B cell (primary cell): ENCODE results near the gene B3GNT7. TPM values are rescaled to one million over a fixed set of nuclear protein-coding genes. Genes with fewer than 3 reads are reported as not detected.

Experiments used
- ATAC-seq: fragments of 200-7000 bp; cut with Tn5 transposase; one replicate; pipeline ENCODE4 v1.10.0; 2021; ENCODE audit warnings: low read depth, mild to moderate bottlenecking, moderate number of reproducible peaks, moderate library complexity
- CTCF ChIA-PET: fragments of 350-600 bp; sonication (Branson Sonifier 250); formaldehyde crosslinking; loops from one replicate; lab custom pipeline; 2021; ENCODE audit warnings: antibody characterized with exemption, inconsistent platforms; lab: Charles Lee
- POLR2A ChIA-PET: fragments of 350-600 bp; sonication (Branson Sonifier 250); formaldehyde crosslinking; loops from one replicate; lab custom pipeline; 2021; ENCODE audit warnings: antibody characterized with exemption; lab: Charles Lee
- DNase-seq: peaks from one replicate; pipeline ENCODE4 v3.0.0; 2013
- H2AFZ ChIP-seq: 2 replicates; pipeline ENCODE4 v1.6.1; 2012; ENCODE audit warnings: mild to moderate bottlenecking, low read depth, low read length; ENCODE audit not compliant: insufficient read depth, poor library complexity, severe bottlenecking
- H3K27ac ChIP-seq, 2 donors: 1 replicate in 1 of 2; 2 replicates in 1 of 2; pipeline ENCODE4 v1.5.1; 2012 to 2013; ENCODE audit warnings: low read length in 2 of 2, mild to moderate bottlenecking in 2 of 2, moderate library complexity in 1 of 2
- H3K27me3 ChIP-seq, 4 experiments: fragments of 200-600 bp in 1 of 4; sonication (generic) in 1 of 4; replicated peaks in 1 of 4; 1 replicate in 2 of 4; 2 replicates in 2 of 4; pipeline versions ENCODE4 v1.6.1 to v1.7.0; 2013 to 2016; ENCODE audit warnings: low read length in 3 of 4, mild to moderate bottlenecking in 2 of 4, mixed read lengths in 1 of 4, moderate library complexity in 1 of 4; ENCODE audit not compliant: insufficient read depth in 4 of 4, control insufficient read depth in 3 of 4; ENCODE audit errors: control extremely low read depth in 1 of 4
- H3K36me3 ChIP-seq, 2 experiments: replicated peaks in 1 of 2; 1 replicate in 1 of 2; 2 replicates in 1 of 2; pipeline versions ENCODE4 v1.6.1 to v1.7.1; 2013; ENCODE audit warnings: low read length in 1 of 2; ENCODE audit not compliant: insufficient read depth in 2 of 2, control insufficient read depth in 1 of 2; ENCODE audit errors: control extremely low read depth in 1 of 2, extremely low read depth in 1 of 2
- H3K4me1 ChIP-seq, 2 donors: fragments of 200-600 bp in 1 of 2; sonication (generic) in 1 of 2; 1 replicate in 1 of 2; 2 replicates in 1 of 2; pipeline versions ENCODE4 v1.5.1 to v1.6.1; 2013 to 2017; ENCODE audit warnings: low read length in 2 of 2; ENCODE audit not compliant: control insufficient read depth in 2 of 2, insufficient read depth in 2 of 2
- H3K4me2 ChIP-seq: replicated peaks from 2 replicates; pipeline ENCODE3; 2012; ENCODE audit warnings: mild to moderate bottlenecking, low read depth, low read length; ENCODE audit not compliant: poor library complexity, severe bottlenecking
- H3K4me3 ChIP-seq, 5 experiments: fragments of 200-600 bp in 1 of 5; sonication (generic) in 1 of 5; 1 replicate in 3 of 5; 2 replicates in 2 of 5; pipeline versions ENCODE4 v1.5.1 to v1.7.0; 2011 to 2016; ENCODE audit warnings: low read length in 4 of 5, mild to moderate bottlenecking in 4 of 5, low read depth in 2 of 5, control low read depth in 1 of 5, moderate library complexity in 1 of 5; ENCODE audit not compliant: insufficient read depth in 1 of 5; ENCODE audit errors: control extremely low read depth in 1 of 5, extremely low read depth in 1 of 5
- H3K79me2 ChIP-seq: fragments of 200-600 bp; sonication (generic); one replicate; pipeline ENCODE4 v1.6.0; 2016; ENCODE audit warnings: low read length; ENCODE audit not compliant: control insufficient read depth, insufficient read depth
- H3K9ac ChIP-seq: fragments of 200-600 bp; sonication (generic); 2 replicates; pipeline ENCODE4 v1.6.1; 2017; ENCODE audit warnings: mild to moderate bottlenecking, low read length, moderate library complexity
- H3K9me3 ChIP-seq, 3 donors: one replicate each; pipeline versions ENCODE4 v1.6.1 to v1.7.1; 2013; ENCODE audit warnings: low read length in 2 of 3; ENCODE audit not compliant: control insufficient read depth in 2 of 3, insufficient read depth in 1 of 3; ENCODE audit errors: control extremely low read depth in 1 of 3
- H4K20me1 ChIP-seq: 2 replicates; pipeline ENCODE4 v1.6.0; 2012; ENCODE audit warnings: mild to moderate bottlenecking, low read length; ENCODE audit not compliant: insufficient read depth, control insufficient read depth, poor library complexity, severe bottlenecking
- H3K27ac Mint-ChIP-seq: one replicate; pipeline ENCODE4 v1.8.0; 2021; ENCODE audit warnings: mixed read lengths
- H3K27me3 Mint-ChIP-seq: one replicate; pipeline ENCODE4 v1.8.0; 2021; ENCODE audit warnings: mixed read lengths
- H3K4me1 Mint-ChIP-seq: one replicate; pipeline ENCODE4 v1.8.0; 2021; ENCODE audit warnings: mixed read lengths
- H3K4me3 Mint-ChIP-seq: one replicate; pipeline ENCODE4 v1.8.0; 2021; ENCODE audit warnings: mixed read lengths
- H3K9me3 Mint-ChIP-seq: one replicate; pipeline ENCODE4 v1.8.0; 2022; ENCODE audit warnings: mixed read lengths; ENCODE audit not compliant: insufficient read depth
- CTCF ChIP-seq: fragments of 200-600 bp; IDR thresholded peaks from one replicate; pipeline ENCODE4 v1.8.0; 2022; ENCODE audit warnings: antibody characterized with exemption, mild to moderate bottlenecking
- EZH2 ChIP-seq: IDR thresholded peaks from 2 replicates; pipeline ENCODE4 v1.6.1; 2012; ENCODE audit warnings: borderline replicate concordance, low read depth, mild to moderate bottlenecking, moderate library complexity, low read length; ENCODE audit not compliant: insufficient read depth, poor library complexity, severe bottlenecking
- WGBS: methylation state at CpG from one replicate; pipeline ENCODE4 v1.1.5; 2013; ENCODE audit warnings: missing lambda C conversion rate; ENCODE audit not compliant: insufficient coverage; 5-methylcytosine and 5-hydroxymethylcytosine counted together
- intact Hi-C: fragments of 100-400 bp; cut with micrococcal nuclease; formaldehyde crosslinking; loops from one replicate; pipeline ENCODE4 v1.10.0; 2022
- polyA plus RNA-seq: library from polyadenylated mRNA; depleted of rRNA; stranded (reverse); fragments of >200 nt; gene quantifications from 2 replicates; pipeline ENCODE4 v1.2.3, GENCODE V29; 2012
- total RNA-seq, 2 donors: library from RNA; stranded (reverse); fragments of 120-200 nt in 1 of 2; gene quantifications; 1 replicate in 1 of 2; 2 replicates in 1 of 2; pipeline versions ENCODE4 v1.2.3 to v1.2.4, GENCODE V29; 2013 to 2022

The B3GNT7 gene
- total and polyA plus RNA-seq, 2 donors (not counting 1 experiment from before 2014, with no cell fraction given), result 5.7 to 14.3 TPM

- 77% methylated on average over 7 of the region's 9 CpGs for WGBS
- intact Hi-C loops, result loop anchor here (1.0 kb wide), 1 partner anchor 32 kb away; no protein-coding TSS in a partner anchor
- Histone ChIP-seq H2AFZ (peak overlapping the region; percentile 81), H3K36me3 (no peaks in the 10 kb centered on the region), H3K27ac (no peak overlapping the region), H3K4me3 (no peak overlapping the region), H4K20me1 (no peaks in the 10 kb centered on the region), H3K9me3 (no peaks in the 10 kb centered on the region), H3K4me1 (peaks cover 17 to 23% of the 10 kb centered on the region in 2 donors), H3K27me3 (no peaks in the 10 kb centered on the region), H3K4me2 (peak overlapping the region; percentile 53), H3K9ac (no peak overlapping the region), H3K79me2 (no peaks in the 10 kb centered on the region)
- Mint-ChIP-seq H3K9me3 (no peaks in the 10 kb centered on the region), H3K27me3 (no peaks in the 10 kb centered on the region), H3K27ac (peak overlapping the region; percentile 69), H3K4me3 (peak overlapping the region; percentile 30), H3K4me1 (peaks cover 25% of the 10 kb centered on the region)
- TF ChIP-seq CTCF, result no peak
- TF ChIP-seq EZH2, result no peak
- CTCF ChIA-PET, result interaction anchor here (0.9 to 1.8 kb wide), 8 partner anchors 9 to 66 kb away, joined by 3 to 6 read pairs (median 4); partner anchors contain the start of gene B3GNT7
- DNase-seq, result no peak
- POLR2A ChIA-PET, result interaction anchor here (2.2 kb wide), 1 partner anchor 31 kb away, joined by 9 read pairs; no protein-coding TSS in a partner anchor
- ATAC-seq, result no peak
Measured at GRCh38 chr2:231362555-231363184, 32.8 kb upstream of the B3GNT7 start.

DNA sequence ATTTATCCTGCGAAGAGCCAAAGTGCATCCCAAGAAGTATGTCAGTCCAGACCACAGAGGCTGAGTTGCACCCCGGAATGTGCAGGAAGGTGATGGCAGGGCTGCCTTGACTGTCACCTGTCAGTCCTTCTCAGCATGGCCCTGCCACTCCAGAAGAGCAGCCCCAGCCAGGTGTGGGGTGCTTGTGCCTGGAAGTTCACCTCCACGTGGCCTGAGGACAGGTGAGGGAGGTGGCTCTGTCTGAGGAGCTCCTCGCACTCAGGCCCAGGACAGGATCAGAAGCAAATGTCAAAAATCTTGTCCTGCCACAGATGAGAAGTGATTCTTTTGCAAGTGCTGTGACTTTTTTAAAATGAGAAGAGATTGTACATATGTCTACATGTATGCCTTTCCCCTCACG lies 31.4 kb upstream of the B3GNT7 start:
- Histone ChIP-seq H4K20me1 (no peaks in the 10 kb centered on the region), H3K4me2 (no peak overlapping the region), H3K27me3 (no peaks in the 10 kb centered on the region), H3K27ac (no peak overlapping the region), H2AFZ (no peak overlapping the region), H3K9ac (no peak overlapping the region), H3K4me1 (peaks cover 17 to 23% of the 10 kb centered on the region in 2 donors), H3K9me3 (no peaks in the 10 kb centered on the region), H3K79me2 (no peaks in the 10 kb centered on the region), H3K4me3 (no peak overlapping the region), H3K36me3 (no peaks in the 10 kb centered on the region)
- no peak for ATAC-seq
- no peaks in the 10 kb centered on the region for H3K27me3 Mint-ChIP-seq
- no peak for DNase-seq
- TF ChIP-seq CTCF (no peak), EZH2 (no peak)
- H3K27ac Mint-ChIP-seq, result no peak overlapping the region
- no peak overlapping the region for H3K4me3 Mint-ChIP-seq
- ChIA-PET CTCF (interaction anchor here (0.7 to 1.9 kb wide), 4 partner anchors 42 to 1210 kb away, joined by 4 read pairs; no protein-coding TSS in a partner anchor), POLR2A (no interaction called here)
- 88% methylated on average over 4 of the region's 5 CpGs for WGBS
- H3K9me3 Mint-ChIP-seq, result no peaks in the 10 kb centered on the region
- intact Hi-C loops, result no loop called here
- H3K4me1 Mint-ChIP-seq, result peaks cover 25% of the 10 kb centered on the region
